ENCODE measurements around the gene TGIF2. TPM values are rescaled to one million over a fixed set of nuclear protein-coding genes. Genes with fewer than 3 reads are reported as not detected.

Gene TGIF2
- total RNA-seq, 1 experiment from 2014 or later = 17.1 TPM

DNA sequence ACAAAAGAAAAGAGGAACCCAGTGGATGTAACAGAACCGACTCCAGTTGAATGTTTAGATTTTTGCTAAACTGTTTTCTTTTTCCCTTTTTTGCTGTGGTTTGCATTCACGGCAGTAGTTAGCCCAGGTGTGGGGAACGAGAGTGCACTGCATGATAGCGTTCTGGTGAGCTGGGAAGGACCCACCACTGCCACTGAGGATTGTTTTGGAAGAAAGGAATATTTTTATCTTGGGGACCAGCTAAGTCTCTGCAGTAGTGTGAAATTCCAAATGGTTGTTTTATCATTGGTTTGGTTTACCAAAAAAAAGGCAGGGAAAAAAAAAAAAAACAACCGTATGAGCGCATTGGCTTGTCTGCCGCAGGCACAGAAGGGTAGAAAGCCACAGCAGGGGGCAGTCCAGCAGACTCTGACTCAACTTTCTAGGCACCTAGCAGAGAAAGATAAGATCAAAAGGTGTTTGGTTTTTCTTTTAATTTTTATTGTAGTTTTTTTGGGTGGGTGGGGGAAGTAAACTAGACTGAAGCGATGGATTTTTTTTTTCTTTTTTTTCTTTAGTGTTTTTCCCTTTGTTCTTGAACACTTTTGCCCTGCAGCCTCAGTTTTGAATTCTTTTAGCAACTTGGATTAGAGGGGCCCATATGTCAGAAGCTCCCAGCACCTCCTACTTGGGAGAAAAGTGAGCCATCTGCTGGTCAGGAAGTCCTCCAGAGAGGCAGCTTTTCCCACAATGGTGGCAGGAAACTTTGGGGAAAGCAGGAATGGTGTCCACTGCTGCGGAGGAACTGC lies 18.7 kb downstream of the TGIF2 start:
- ChIA-PET RAD21 (ENCODE audit: low non-redundant PET in 1 of 2, low total read pairs in 2 of 2, uncharacterized antibody in 2 of 2, unreplicated experiment in 2 of 2) (no interaction called here), POLR2A (interaction anchor here (1.4 kb wide), 1 partner anchor 13 kb away, joined by 8 read pairs; the partner anchor contains the start of gene RAB5IF), CTCF (interaction anchor here (0.6 to 1.9 kb wide), 6 partner anchors 9 to 86 kb away, joined by 3 to 12 read pairs (median 3); partner anchors contain the start of gene RAB5IF)
- Histone ChIP-seq H3K27me3 (ENCODE audit: insufficient read depth, low read length) (no peaks in the 10 kb centered on the region), H3K9ac (ENCODE audit: low read length) (no peak overlapping the region), H3K4me2 (ENCODE audit: low read length) (no peak overlapping the region; the same call in 1 of the 2 replicates), H3K4me1 (ENCODE audit: control insufficient read depth in 1 of 2, insufficient read depth in 2 of 2, low read length in 2 of 2) (peaks cover 5 to 9% of the 10 kb centered on the region in 2 experiments; a peak in 3 of 4 replicates), H4K20me1 (ENCODE audit: insufficient read depth) (no peaks in the 10 kb centered on the region), H3K9me2 (ENCODE audit: insufficient read depth) (no peaks in the 10 kb centered on the region), H2AFZ (ENCODE audit: low read depth, low read length, poor library complexity, severe bottlenecking) (no peak overlapping the region), H3K27ac (ENCODE audit: low read depth, low read length) (no peak overlapping the region), H3K36me3 (ENCODE audit: control insufficient read depth in 1 of 2, insufficient read depth in 2 of 2, low read length in 2 of 2) (no peaks in the 10 kb centered on the region), H3K9me3 (ENCODE audit: control insufficient read depth in 1 of 2, insufficient read depth in 1 of 2, low read depth in 1 of 2, low read length in 2 of 2) (no peaks in the 10 kb centered on the region), H3K4me3 (replicated peaks in 1 of 2; ENCODE audit: low read depth in 1 of 2, low read length in 2 of 2) (no peak overlapping the region), H3K79me2 (ENCODE audit: insufficient read depth, low read length) (no peaks in the 10 kb centered on the region)
- BruUV-seq (replicated peaks) = no TSS peak
- DNase-seq (ENCODE audit: low read depth, low spot score) (peak; percentile 22), ATAC-seq (peak; percentile 74)
- intact Hi-C loops (cut with micrococcal nuclease) = loop anchor here (1.0 kb wide), 1 partner anchor 36 kb away; no protein-coding TSS in a partner anchor
- TF ChIP-seq FOSL1 (IDR thresholded peaks at IDR 0.05; ENCODE audit: low read depth) = no peak
- no peak for TF ChIP-seq ZNF274 (IDR thresholded peaks at IDR 0.05; ENCODE audit: low read depth, low read length)
- TF ChIP-seq SP1 (IDR thresholded peaks at IDR 0.05; ENCODE audit: low read depth) = no peak
- TF ChIP-seq, protein P1, sequence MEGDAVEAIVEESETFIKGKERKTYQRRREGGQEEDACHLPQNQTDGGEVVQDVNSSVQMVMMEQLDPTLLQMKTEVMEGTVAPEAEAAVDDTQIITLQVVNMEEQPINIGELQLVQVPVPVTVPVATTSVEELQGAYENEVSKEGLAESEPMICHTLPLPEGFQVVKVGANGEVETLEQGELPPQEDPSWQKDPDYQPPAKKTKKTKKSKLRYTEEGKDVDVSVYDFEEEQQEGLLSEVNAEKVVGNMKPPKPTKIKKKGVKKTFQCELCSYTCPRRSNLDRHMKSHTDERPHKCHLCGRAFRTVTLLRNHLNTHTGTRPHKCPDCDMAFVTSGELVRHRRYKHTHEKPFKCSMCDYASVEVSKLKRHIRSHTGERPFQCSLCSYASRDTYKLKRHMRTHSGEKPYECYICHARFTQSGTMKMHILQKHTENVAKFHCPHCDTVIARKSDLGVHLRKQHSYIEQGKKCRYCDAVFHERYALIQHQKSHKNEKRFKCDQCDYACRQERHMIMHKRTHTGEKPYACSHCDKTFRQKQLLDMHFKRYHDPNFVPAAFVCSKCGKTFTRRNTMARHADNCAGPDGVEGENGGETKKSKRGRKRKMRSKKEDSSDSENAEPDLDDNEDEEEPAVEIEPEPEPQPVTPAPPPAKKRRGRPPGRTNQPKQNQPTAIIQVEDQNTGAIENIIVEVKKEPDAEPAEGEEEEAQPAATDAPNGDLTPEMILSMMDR (IDR thresholded peaks at IDR 0.05 in 2 of 3, conservative IDR thresholded peaks at IDR 0.05 in 1 of 3; ENCODE audit: borderline replicate concordance in 1 of 3, insufficient read depth in 1 of 3, low read depth in 2 of 3, low read length in 2 of 3) = peak; percentile 49 to 60 (median 55); a peak in 5 of 6 replicates
- TF ChIP-seq, protein P2, sequence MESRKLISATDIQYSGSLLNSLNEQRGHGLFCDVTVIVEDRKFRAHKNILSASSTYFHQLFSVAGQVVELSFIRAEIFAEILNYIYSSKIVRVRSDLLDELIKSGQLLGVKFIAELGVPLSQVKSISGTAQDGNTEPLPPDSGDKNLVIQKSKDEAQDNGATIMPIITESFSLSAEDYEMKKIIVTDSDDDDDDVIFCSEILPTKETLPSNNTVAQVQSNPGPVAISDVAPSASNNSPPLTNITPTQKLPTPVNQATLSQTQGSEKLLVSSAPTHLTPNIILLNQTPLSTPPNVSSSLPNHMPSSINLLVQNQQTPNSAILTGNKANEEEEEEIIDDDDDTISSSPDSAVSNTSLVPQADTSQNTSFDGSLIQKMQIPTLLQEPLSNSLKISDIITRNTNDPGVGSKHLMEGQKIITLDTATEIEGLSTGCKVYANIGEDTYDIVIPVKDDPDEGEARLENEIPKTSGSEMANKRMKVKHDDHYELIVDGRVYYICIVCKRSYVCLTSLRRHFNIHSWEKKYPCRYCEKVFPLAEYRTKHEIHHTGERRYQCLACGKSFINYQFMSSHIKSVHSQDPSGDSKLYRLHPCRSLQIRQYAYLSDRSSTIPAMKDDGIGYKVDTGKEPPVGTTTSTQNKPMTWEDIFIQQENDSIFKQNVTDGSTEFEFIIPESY (IDR thresholded peaks at IDR 0.05; ENCODE audit: extremely low read depth, insufficient replicate concordance, low read length) = no peak
- TF ChIP-seq RAD21 (IDR thresholded peaks at IDR 0.05; ENCODE audit: low read depth) = peak; percentile 47
- no peak for TF ChIP-seq SIN3A (IDR thresholded peaks at IDR 0.05; ENCODE audit: low read depth)
- TF ChIP-seq TCF7L2 (IDR thresholded peaks at IDR 0.05; ENCODE audit: borderline replicate concordance, extremely low read depth, insufficient read depth, insufficient read length) = no peak
- TF ChIP-seq ZFX (IDR thresholded peaks at IDR 0.05) = no peak
- TF ChIP-seq POLR2A (IDR thresholded peaks at IDR 0.05; ENCODE audit: borderline replicate concordance, extremely low read depth, insufficient read depth, insufficient read length) = no peak
- no peak for TF ChIP-seq EGR1 (IDR thresholded peaks at IDR 0.05; ENCODE audit: low read depth)
- no peak for TF ChIP-seq POLR2AphosphoS5 (IDR thresholded peaks at IDR 0.05; ENCODE audit: low read depth, low read length)
- no peak for TF ChIP-seq EZH2phosphoT487 (IDR thresholded peaks at IDR 0.05; ENCODE audit: borderline replicate concordance)
- TF ChIP-seq, protein P3, sequence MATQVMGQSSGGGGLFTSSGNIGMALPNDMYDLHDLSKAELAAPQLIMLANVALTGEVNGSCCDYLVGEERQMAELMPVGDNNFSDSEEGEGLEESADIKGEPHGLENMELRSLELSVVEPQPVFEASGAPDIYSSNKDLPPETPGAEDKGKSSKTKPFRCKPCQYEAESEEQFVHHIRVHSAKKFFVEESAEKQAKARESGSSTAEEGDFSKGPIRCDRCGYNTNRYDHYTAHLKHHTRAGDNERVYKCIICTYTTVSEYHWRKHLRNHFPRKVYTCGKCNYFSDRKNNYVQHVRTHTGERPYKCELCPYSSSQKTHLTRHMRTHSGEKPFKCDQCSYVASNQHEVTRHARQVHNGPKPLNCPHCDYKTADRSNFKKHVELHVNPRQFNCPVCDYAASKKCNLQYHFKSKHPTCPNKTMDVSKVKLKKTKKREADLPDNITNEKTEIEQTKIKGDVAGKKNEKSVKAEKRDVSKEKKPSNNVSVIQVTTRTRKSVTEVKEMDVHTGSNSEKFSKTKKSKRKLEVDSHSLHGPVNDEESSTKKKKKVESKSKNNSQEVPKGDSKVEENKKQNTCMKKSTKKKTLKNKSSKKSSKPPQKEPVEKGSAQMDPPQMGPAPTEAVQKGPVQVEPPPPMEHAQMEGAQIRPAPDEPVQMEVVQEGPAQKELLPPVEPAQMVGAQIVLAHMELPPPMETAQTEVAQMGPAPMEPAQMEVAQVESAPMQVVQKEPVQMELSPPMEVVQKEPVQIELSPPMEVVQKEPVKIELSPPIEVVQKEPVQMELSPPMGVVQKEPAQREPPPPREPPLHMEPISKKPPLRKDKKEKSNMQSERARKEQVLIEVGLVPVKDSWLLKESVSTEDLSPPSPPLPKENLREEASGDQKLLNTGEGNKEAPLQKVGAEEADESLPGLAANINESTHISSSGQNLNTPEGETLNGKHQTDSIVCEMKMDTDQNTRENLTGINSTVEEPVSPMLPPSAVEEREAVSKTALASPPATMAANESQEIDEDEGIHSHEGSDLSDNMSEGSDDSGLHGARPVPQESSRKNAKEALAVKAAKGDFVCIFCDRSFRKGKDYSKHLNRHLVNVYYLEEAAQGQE (IDR thresholded peaks at IDR 0.05; ENCODE audit: low read depth) = no peak
- TF ChIP-seq EZH2 (IDR thresholded peaks at IDR 0.05) = no peak
- peak; percentile 11 for TF ChIP-seq YY1 (IDR thresholded peaks at IDR 0.05; ENCODE audit: extremely low read depth, insufficient replicate concordance, low read depth, low read length)
- no peak for TF ChIP-seq CBX3 (IDR thresholded peaks at IDR 0.05; ENCODE audit: low read depth)
- no peak for TF ChIP-seq ELF1 (IDR thresholded peaks at IDR 0.05; ENCODE audit: borderline replicate concordance, low read depth)
- TF ChIP-seq, protein P4, sequence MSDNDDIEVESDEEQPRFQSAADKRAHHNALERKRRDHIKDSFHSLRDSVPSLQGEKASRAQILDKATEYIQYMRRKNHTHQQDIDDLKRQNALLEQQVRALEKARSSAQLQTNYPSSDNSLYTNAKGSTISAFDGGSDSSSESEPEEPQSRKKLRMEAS (IDR thresholded peaks at IDR 0.05) = no peak
